Kidney epithelial cell (primary cell): Measurements from ENCODE around the gene LZTR1. TPM values are rescaled to one million over a fixed set of nuclear protein-coding genes. Genes with fewer than 3 reads are reported as not detected.

Experiments used
- DNase-seq: peaks from one replicate; pipeline ENCODE4 v3.0.0-alpha.2; 2010; ENCODE audit warnings: low read depth
- H3K27me3 ChIP-seq: 2 replicates; pipeline ENCODE4 v1.6.0; 2011; ENCODE audit warnings: low read length; ENCODE audit not compliant: control insufficient read depth, insufficient read depth
- H3K36me3 ChIP-seq: 2 replicates; pipeline ENCODE4 v1.5.1; 2011; ENCODE audit warnings: low read length; ENCODE audit not compliant: control insufficient read depth, insufficient read depth
- H3K4me3 ChIP-seq: 2 replicates; pipeline ENCODE4 v1.5.1; 2011; ENCODE audit warnings: low read depth, mild to moderate bottlenecking, control low read depth, low read length
- total RNA-seq: library from RNA; depleted of rRNA; stranded (reverse); fragments of >200 nt; gene quantifications from 2 replicates; pipeline ENCODE4 v1.2.3, GENCODE V29; 2015
- TF ChIP-seq, protein P1 (sequence below): IDR thresholded peaks from 2 replicates; pipeline ENCODE4 v1.5.1; 2011; ENCODE audit warnings: mild to moderate bottlenecking, moderate library complexity, low read length, control low read depth, inconsistent platforms; ENCODE audit not compliant: insufficient read depth, poor library complexity, severe bottlenecking

Gene LZTR1
- total RNA-seq, 1 donor from 2014 or later: 45.2 TPM

DNA sequence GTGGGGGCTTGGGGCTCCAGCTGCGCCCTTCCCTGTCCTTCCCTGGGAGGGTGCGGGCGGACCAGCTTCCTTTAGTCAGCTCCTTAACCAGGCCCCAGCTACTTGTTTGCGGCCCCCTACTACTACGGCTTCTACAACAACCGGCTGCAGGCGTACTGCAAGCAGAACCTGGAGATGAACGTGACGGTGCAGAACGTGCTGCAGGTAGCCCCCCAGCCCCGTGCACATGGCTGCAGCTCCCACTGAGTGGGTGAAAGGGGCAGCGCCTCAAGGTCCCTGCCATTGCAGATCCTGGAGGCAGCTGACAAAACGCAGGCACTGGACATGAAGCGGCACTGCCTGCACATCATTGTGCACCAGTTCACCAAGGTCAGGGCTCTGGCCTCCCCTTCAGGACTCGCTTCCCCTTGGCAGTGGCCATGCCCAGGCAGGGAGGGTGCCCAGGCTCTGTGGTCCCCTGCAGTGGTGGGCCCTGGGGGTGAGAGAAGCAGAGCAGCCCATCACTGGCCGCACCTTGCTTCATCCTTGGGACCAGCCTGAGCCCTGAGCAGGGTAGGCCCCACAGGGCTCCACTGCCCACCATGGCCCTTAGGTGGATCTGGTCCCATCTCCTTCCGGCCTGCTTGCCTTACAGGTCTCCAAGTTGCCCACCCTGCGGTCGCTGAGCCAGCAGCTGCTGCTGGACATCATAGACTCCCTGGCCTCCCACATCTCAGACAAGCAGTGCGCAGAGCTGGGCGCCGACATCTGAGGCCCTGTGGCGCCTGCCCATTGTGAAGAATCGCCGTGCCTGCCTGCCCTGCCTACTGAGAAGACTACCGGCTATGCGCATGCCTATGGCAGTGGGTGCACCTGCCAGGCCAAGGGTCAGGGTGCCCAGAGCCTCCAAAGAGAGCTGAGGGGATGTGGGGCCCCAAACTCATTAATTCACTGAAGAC lies 14.8 kb downstream of the LZTR1 start:
- Histone ChIP-seq H3K4me3 (no peak overlapping the region), H3K36me3 (peaks cover 5% of the 10 kb centered on the region), H3K27me3 (no peaks in the 10 kb centered on the region)
- TF ChIP-seq, protein P1, sequence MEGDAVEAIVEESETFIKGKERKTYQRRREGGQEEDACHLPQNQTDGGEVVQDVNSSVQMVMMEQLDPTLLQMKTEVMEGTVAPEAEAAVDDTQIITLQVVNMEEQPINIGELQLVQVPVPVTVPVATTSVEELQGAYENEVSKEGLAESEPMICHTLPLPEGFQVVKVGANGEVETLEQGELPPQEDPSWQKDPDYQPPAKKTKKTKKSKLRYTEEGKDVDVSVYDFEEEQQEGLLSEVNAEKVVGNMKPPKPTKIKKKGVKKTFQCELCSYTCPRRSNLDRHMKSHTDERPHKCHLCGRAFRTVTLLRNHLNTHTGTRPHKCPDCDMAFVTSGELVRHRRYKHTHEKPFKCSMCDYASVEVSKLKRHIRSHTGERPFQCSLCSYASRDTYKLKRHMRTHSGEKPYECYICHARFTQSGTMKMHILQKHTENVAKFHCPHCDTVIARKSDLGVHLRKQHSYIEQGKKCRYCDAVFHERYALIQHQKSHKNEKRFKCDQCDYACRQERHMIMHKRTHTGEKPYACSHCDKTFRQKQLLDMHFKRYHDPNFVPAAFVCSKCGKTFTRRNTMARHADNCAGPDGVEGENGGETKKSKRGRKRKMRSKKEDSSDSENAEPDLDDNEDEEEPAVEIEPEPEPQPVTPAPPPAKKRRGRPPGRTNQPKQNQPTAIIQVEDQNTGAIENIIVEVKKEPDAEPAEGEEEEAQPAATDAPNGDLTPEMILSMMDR: no peak
- DNase-seq: no peak

- no peaks in the 10 kb centered on the region for H3K27me3 ChIP-seq
- DNase-seq: no peak
- TF ChIP-seq, protein P1: no peak
- peaks cover 5% of the 10 kb centered on the region for H3K36me3 ChIP-seq
- no peak overlapping the region for H3K4me3 ChIP-seq
These were observed 15.6 kb downstream of the LZTR1 start for GRCh38 chr22:20997536-20998257.

GRCh38 chr22:20998411-20999336 lies 16.6 kb downstream of the LZTR1 start:
- no peak overlapping the region for H3K4me3 ChIP-seq
- peaks cover 5% of the 10 kb centered on the region for H3K36me3 ChIP-seq
- TF ChIP-seq, protein P1: no peak
- H3K27me3 ChIP-seq: no peaks in the 10 kb centered on the region
- DNase-seq: no peak

GRCh38 chr22:20999350-21000206 lies 17.5 kb downstream of the LZTR1 start:
- Histone ChIP-seq H3K4me3 (no peak overlapping the region), H3K27me3 (no peaks in the 10 kb centered on the region), H3K36me3 (peaks cover 5% of the 10 kb centered on the region)
- DNase-seq: no peak
- TF ChIP-seq, protein P1: no peak
